GM18907 (cell line): ENCODE measurements around the gene PAMR1.

Experiments
- ATAC-seq: cut with Tn5 transposase; IDR thresholded peaks from one replicate; pipeline ENCODE4 v1.9.1; 2021; ENCODE audit warnings: mild to moderate bottlenecking, moderate library complexity; ENCODE audit not compliant: unreplicated experiment

PAMR1 gene

DNA sequence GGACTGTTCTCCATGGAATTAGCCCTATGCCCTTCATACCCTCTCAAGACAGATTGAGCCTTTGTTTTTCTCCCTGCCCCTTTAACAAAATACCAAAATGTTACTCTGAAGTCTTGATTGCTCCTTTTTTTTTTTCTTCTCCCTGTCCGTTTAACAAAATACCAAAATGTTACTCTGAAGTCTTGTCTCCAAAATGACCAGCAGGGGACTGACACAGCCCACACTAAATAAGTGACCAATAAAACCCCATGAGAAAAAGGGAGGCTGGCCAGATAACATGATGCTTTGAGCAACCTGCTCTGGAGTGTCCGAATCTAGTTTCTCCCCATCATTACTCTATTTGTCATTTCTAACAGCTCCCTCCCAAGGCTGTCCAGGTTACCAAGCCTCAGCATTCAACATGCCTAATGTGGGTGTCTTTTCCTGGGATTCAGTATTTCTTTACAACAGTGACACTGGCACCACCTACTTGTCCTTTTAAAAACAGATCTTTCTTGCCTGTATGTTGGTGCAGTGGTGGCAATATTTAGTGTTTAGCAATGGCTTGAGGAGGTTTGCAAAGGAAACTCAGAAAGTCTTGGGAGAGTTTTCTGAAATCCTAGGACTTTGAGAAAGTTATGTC lies 63.4 kb downstream of the PAMR1 start:
- ATAC-seq, result no peak

- ATAC-seq, result no peak
Measured at GRCh38 chr11:35459489-35459888, 65.9 kb downstream of the PAMR1 start.

DNA sequence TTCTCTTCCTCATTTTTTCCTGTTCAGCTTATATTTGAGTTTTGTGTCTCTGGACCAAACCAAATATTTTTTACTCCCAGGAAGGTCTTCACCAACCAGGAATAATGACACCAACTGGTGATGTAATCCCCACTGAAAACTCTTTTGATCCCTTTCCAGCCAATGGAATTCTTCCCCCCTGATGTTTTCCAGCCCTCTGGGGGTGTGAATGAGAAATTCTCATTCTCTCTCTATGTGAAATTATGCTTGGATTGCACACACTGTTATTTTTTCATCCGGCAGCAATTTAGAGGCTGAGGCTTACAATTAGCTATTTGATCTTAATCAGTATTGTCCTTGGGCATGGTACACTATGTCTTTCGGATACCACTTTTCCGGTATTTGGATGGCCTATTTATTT lies 66.6 kb downstream of the PAMR1 start:
- ATAC-seq, result no peak

GRCh38 chr11:35454362-35454761 lies 71.1 kb downstream of the PAMR1 start:
- ATAC-seq, result no peak

DNA sequence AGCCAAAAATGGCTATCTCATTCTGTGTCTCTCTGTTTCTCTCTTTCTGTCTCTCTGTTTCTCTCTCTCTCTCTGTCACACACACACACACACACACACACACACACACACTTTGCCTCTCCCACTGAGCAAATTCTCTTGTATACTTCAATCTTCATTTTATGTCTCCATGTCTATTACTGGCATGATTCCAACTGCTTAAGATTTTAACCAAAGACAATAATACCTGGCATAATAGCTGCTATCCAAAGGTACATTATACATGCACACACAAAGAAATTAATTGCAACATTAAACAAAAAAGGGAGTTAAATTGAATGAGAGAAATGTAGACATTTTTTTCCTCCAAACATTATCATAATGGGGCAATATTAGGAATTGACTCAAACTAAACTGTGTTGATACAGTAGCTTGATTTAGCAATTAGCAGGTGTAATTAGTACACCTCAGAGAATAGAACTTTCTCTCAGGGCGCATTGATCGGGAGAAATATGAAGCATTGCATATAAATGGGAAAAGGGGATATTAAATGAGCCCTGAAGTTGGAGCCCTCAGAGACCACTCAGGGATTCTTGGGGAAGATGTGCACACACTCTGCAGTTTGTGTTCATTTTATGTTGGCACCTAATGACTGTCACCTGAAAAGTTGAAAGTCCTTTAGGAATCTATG lies 88.7 kb downstream of the PAMR1 start:
- no peak for ATAC-seq

DNA sequence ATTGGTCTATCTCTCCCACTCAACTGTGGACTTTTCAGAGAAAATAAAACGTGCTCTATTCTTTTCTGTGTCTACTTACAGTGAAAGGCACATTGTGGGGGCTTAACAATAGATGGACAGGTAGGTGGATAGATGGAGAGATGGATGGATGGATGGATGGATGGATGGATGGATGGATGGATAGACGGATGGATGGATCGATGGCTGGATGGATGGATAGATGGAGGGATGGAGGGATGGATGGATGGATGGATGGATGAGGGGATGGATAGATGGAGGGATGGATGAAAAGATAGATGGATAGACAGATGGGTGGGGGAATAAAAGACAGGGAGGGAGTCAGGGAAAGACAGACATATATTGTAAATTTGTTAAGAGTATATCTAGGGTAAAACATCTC lies 91.8 kb downstream of the PAMR1 start:
- no peak for ATAC-seq

DNA sequence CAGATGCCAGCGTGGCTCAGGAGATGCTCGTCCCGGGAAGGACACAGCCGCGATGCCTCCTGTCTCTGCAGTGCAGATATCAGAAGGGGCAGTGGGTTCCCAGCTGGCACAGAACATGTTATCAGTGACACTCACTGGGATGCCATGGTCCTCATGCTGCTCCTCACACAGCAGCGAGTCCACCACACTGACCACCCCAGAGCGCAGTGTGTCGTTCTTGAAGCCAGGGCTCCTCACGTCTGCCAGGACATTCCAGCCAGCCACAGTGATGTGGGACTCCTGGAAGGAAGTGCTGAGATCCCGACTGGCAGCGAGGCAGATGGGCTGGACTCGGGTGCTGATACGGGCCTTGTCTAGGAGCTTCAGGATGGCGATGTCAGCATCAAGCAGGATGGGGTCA lies 93.0 kb downstream of the PAMR1 start:
- ATAC-seq, result no peak

DNA sequence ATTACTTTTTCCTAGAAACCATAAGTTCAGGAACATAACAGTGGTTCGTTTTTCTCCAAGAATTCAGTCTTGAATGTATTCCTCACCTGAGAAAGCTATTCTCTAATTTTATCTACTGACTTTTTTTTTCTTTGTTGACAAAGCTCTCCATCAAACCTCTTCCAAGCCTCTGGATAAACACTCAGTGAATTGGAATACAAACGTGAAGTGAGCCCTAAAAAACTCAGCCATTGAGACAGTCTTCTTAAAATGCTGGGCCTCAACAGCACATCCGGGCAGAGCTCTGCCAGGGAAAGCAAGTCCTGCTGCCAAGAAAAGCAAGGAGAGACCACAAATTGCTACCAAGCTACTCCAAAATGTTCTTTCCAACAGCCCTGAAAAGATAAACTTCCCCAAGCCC lies 98.3 kb downstream of the PAMR1 start:
- ATAC-seq, result no peak

DNA sequence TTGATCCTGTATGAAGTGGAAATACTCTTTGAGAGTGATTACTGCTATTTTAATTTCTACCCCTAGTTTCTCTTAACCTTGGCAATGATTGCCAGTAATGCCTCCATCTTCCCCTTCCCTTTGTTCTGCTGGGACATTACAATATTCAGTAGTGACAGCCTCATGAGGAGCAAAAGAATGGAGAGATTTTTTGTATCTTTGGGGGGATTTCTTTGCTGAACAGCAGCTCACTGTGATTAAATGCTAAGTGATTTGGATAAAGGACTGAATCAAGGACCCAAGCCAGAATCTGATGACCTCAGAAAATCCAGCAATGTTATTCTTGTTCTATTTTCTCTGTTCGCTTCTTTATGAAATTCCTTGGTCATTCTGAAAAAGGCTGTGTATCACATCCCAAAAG lies 99.1 kb downstream of the PAMR1 start:
- no peak for ATAC-seq

DNA sequence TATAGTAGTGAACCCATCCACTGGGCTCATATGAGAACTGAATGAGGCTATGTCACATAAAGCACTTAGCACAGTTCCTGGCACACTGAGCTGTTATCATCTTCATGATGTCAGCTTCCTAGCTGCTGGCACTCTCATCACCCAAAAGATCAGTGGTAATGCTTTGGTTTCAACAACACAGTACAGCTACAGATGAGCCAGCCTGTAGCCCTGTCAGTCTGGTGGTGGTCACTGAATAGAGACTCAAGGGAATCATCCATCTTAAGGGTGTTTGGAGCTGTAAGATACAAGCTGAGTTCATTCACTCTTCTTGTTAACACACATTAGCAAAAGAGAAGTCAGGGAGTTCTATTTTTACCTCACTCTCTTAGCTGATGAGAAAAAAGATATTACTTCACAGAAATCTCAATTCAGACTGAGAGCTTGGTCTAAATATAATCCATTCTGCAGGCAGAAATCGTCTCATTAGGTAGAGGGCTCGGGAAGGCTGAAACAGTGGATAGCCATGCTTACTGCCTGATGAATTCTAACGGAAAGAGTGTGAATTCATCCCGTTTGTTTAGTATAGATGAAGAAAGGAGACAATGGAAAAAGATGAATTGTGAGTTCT lies 99.7 kb downstream of the PAMR1 start:
- no peak for ATAC-seq

DNA sequence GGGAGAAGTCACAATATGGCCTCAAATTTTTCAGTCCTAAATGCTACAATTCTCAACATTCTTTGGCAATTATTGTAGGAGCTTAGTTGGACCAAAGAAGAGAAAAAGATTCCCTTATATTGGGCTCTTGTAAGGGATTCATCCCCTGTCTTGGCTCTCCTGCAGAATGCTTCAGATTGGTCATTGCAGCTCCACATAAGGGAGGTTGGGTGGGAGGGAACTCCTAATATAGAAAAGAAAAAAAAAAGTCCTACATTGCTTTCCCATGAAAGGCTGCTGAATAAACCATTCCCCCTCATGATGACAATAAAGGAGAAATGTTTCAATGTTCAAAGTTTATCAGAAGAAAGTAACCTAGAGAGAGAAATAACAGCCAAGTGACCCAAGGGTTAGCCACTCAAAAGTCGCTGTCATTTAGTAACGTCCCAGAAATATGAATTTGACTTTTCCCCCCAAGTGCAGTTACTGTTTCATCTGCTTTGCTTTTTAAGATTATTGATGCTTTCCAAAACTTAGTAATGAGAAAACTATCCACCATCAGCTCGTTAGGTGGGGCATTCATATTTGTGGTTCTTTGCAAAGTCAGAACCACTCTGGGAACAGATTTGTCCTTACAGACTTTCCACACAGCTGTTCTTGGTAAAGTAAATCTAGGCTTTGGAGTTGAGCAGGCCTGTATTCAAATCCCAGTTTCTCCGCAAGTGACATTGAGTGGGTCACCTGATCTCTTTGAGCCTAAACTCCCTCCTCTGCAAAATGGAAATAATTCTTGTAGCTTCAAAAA lies 101.1 kb downstream of the PAMR1 start:
- no peak for ATAC-seq

- ATAC-seq, result no peak
Measured at GRCh38 chr11:35420371-35420770, 105.0 kb downstream of the PAMR1 start.

DNA sequence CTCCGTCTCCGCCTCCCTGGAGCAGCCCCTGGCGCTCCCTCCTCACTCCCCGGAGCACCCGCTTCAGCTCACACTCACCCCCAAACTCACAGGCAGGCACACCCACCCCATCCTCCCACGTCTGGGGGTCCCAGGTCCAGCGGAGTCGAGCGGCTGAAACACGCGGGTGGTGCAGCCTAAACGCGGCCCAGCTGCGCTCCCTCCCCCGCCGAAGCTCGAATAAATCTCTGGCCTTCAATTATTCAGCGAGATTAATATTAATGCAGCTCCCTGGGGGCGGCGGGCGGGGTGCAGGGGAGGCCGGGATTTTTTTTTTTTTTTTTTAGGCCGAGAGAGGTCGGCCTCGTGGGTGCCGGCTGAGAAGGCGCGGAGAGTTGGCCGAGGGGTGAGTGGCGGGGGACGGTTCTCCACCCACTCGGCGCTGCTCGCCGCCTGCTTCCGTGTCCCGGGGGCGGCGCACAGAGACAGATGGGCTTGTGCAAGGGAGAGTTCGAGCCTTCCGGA lies 105.5 kb downstream of the PAMR1 start:
- ATAC-seq, result no peak

DNA sequence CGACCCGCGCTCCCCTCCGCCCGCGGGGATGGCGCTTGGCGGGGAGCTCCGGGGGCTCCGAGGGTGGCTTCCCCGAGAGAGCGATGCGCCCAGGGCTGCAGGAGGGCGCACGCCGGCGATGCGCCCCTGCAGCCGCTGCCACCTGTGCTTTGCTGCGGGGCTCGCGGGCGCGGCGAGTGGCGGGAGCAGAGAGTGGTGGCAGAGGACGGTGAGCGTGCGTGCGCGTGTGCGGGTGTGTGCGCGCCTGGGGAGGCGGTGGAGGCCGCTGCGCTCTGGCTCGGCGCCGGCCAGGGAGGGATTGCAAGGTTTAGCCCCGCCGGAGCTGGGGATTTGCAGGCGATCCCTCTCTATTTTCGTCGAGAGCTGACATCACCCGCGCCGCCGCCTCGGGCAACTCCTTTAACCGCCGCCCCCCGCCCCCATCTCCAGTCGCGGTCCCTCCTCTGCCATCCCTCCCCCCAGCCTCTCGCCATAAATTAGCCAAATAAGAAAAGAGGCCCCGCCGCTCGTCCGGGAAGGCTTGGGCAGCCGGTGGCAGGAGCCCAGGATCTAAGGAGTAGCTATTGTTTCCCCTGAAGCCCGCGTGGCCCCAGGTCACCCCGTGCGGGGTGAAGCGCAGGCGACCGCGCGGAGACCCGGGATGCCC lies 106.1 kb downstream of the PAMR1 start, which contains the start of gene SLC1A2:
Gene SLC1A2 (minus strand): TSS at position 375 of the 646 bp plus-strand sequence. CDS start 592 bp downstream, outside the sequence.
- no peak for ATAC-seq

- no peak for ATAC-seq
Measured at GRCh38 chr11:35418282-35419183, 106.9 kb downstream of the PAMR1 start.

DNA sequence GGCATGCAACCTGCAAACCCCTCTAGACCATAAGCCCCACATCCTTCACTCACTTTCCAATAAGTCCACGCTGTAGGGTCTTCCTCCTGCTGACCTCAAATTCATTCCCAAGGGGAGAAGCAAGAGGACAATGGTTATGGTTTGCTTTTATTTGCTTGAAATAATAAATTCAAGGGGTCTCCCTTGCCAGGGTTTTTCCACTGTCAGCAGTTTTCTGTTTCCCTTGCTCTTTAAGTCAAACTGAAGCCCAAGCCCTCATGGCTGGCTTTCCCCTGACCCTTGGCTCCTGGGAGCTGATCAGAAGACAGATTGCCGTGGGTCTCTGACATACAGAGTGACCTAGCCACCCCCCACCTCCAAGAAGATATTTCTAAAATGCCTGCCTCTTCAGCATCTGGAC lies 109.9 kb downstream of the PAMR1 start:
- ATAC-seq, result no peak

DNA sequence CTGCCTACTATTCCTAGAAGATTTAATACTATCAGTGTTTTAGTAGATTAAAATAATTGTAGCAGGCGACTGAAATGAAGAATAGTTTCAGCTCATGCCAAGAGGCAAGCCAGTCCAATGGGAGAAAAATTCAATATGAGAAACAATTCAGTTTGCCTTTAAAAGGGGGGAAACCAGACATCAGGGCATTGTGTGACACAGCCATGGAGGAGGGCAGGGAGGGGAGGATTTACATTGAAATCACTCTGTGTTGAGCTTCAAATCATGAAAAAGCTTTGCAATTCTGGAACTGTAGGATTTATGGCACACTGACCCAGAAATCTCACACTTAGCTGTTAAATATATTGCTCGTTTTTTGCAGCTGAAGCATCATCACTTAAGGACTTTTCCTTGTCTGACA lies 110.6 kb downstream of the PAMR1 start:
- ATAC-seq, result no peak

GRCh38 chr11:35414311-35414710 lies 111.1 kb downstream of the PAMR1 start:
- no peak for ATAC-seq

DNA sequence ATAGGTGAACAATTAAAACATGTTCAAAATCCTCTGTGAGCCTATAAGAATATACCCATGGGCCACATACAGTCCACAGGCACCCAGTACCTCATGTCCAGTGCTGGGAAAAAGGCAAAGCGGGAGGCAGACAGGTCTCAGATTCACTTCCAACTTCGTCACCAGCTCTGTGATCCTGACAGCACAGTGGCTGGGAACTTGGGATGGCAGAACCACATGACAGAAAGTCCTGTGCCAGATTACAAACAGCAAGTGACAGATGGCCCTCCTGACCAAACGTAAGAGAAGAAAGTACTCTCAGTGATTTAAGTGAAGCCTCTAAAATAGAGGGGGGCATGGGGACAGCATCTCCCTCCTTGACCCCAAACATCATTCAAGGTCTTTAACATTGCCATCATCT lies 111.8 kb downstream of the PAMR1 start:
- ATAC-seq, result no peak

- ATAC-seq, result no peak
Measured at GRCh38 chr11:35412285-35412684, 113.1 kb downstream of the PAMR1 start.
